ENCODE measurements around the gene LUZP1.

DNA sequence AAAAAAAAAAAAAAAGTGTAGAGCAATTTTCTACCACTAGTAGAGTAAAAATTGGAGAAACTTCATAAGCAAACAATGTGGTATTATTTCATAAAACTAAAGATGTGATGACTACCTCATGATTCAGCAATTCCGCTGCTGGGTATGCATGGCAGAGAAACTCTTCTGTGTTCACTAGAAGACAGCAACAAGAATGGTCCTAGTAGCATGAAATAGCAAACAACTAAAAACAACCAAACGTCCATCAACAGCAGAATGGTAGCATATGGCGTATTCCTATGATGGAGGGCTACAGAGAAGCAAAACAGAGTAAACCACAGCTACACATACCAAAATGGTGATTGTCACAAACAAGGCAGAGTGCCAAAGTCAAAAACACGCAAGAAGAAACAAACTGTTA is 29.7 kb upstream of the LUZP1 start:
- TF ChIP-seq, protein P1, sequence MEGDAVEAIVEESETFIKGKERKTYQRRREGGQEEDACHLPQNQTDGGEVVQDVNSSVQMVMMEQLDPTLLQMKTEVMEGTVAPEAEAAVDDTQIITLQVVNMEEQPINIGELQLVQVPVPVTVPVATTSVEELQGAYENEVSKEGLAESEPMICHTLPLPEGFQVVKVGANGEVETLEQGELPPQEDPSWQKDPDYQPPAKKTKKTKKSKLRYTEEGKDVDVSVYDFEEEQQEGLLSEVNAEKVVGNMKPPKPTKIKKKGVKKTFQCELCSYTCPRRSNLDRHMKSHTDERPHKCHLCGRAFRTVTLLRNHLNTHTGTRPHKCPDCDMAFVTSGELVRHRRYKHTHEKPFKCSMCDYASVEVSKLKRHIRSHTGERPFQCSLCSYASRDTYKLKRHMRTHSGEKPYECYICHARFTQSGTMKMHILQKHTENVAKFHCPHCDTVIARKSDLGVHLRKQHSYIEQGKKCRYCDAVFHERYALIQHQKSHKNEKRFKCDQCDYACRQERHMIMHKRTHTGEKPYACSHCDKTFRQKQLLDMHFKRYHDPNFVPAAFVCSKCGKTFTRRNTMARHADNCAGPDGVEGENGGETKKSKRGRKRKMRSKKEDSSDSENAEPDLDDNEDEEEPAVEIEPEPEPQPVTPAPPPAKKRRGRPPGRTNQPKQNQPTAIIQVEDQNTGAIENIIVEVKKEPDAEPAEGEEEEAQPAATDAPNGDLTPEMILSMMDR (IDR thresholded peaks at IDR 0.05 in 2 of 3, conservative IDR thresholded peaks at IDR 0.05 in 1 of 3; ENCODE audit: borderline replicate concordance in 1 of 3, insufficient read depth in 1 of 3, low read depth in 2 of 3, low read length in 2 of 3): no peak
- no peak for TF ChIP-seq RAD21 (IDR thresholded peaks at IDR 0.05; ENCODE audit: low read depth)
- no peak for TF ChIP-seq POLR2A (IDR thresholded peaks at IDR 0.05; ENCODE audit: borderline replicate concordance, extremely low read depth, insufficient read depth, insufficient read length)
- TF ChIP-seq ZNF274 (IDR thresholded peaks at IDR 0.05; ENCODE audit: low read depth, low read length): no peak
- no peak for TF ChIP-seq EZH2 (IDR thresholded peaks at IDR 0.05)
- no peak for TF ChIP-seq EZH2phosphoT487 (IDR thresholded peaks at IDR 0.05; ENCODE audit: borderline replicate concordance)
- no peak for TF ChIP-seq SIN3A (IDR thresholded peaks at IDR 0.05; ENCODE audit: low read depth)
- TF ChIP-seq, protein P2, sequence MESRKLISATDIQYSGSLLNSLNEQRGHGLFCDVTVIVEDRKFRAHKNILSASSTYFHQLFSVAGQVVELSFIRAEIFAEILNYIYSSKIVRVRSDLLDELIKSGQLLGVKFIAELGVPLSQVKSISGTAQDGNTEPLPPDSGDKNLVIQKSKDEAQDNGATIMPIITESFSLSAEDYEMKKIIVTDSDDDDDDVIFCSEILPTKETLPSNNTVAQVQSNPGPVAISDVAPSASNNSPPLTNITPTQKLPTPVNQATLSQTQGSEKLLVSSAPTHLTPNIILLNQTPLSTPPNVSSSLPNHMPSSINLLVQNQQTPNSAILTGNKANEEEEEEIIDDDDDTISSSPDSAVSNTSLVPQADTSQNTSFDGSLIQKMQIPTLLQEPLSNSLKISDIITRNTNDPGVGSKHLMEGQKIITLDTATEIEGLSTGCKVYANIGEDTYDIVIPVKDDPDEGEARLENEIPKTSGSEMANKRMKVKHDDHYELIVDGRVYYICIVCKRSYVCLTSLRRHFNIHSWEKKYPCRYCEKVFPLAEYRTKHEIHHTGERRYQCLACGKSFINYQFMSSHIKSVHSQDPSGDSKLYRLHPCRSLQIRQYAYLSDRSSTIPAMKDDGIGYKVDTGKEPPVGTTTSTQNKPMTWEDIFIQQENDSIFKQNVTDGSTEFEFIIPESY (IDR thresholded peaks at IDR 0.05; ENCODE audit: extremely low read depth, insufficient replicate concordance, low read length): no peak
